Measurements from ENCODE around the gene TMEM123. TPM values are rescaled to one million over a fixed set of nuclear protein-coding genes. Genes with fewer than 3 reads are reported as not detected.

TMEM123 gene
- total and polyA plus RNA-seq, 10 of the 15 experiments (the other 5 are each of a cell fraction or from before 2014, with no cell fraction given): 35.1 to 667 (median 123) TPM

GRCh38 chr11:102497061-102497460 lies 44.5 kb upstream of the TMEM123 start:
- H3K9ac ChIP-seq (ENCODE audit: control insufficient read depth, insufficient read depth, low read length): no peak overlapping the region
- no peak overlapping the region for H2AFZ ChIP-seq (ENCODE audit: control insufficient read depth, low read depth, low read length)
- intact Hi-C loops (cut with micrococcal nuclease; ENCODE audit: unreplicated experiment): no loop called here
- no TSS peak for BruUV-seq (replicated peaks)
- H3K9me3 ChIP-seq (replicated peaks; ENCODE audit: control insufficient read depth, insufficient read depth, low read length): no peaks in the 10 kb centered on the region
- H3K79me2 ChIP-seq (ENCODE audit: control insufficient read depth, insufficient read depth, low read length): no peaks in the 10 kb centered on the region
- H3K4me3 ChIP-seq: no peak overlapping the region
- H3K4me2 ChIP-seq (ENCODE audit: control insufficient read depth, insufficient read depth): no peak overlapping the region
- peaks cover 14% of the 10 kb centered on the region for H3K4me1 ChIP-seq (ENCODE audit: control insufficient read depth, insufficient read depth, low read length)
- FAIRE-seq (no peak), DNase-seq (ENCODE audit: low read depth, low spot score) (no peak), ATAC-seq (no peak)
- no peak overlapping the region for H3K27ac ChIP-seq (ENCODE audit: control insufficient read depth, insufficient read depth)
- CTCF ChIA-PET: interaction anchor here (1.1 to 1.8 kb wide), 13 partner anchors 21 to 203 kb away, joined by 3 to 86 read pairs (median 11); no protein-coding TSS in a partner anchor
- H3K27me3 ChIP-seq (replicated peaks in 1 of 2; ENCODE audit: control insufficient read depth in 2 of 2, insufficient read depth in 2 of 2, low read length in 1 of 2): 0 out of 4 replicates have a peak, but pooled peaks cover 0 to 3% of the 10 kb centered on the region in 2 experiments
- RAD21 ChIA-PET (ENCODE audit: unreplicated experiment): interaction anchor here (1.0 to 1.8 kb wide), 8 partner anchors 11 to 209 kb away, joined by 4 to 78 read pairs (median 14); no protein-coding TSS in a partner anchor
- SMC1A ChIA-PET (ENCODE audit: uncharacterized antibody, unreplicated experiment): interaction anchor here (0.8 to 1.8 kb wide), 11 partner anchors 21 to 184 kb away, joined by 3 to 79 read pairs (median 9); no protein-coding TSS in a partner anchor
- WGBS (ENCODE audit: insufficient coverage, insufficient replicate concordance, low lambda C conversion rate, missing lambda C conversion rate): 75% methylated on average over 4 of the region's 4 CpGs
- H4K20me1 ChIP-seq (ENCODE audit: control insufficient read depth, insufficient read depth): no peaks in the 10 kb centered on the region
- no peak for TF ChIP-seq CBFB (IDR thresholded peaks at IDR 0.05; ENCODE audit: low read depth)
- no peak for TF ChIP-seq BCLAF1 (IDR thresholded peaks at IDR 0.05)
- no peak for TF ChIP-seq SREBF2 (IDR thresholded peaks at IDR 0.05; ENCODE audit: low read length)
- no peak for TF ChIP-seq ZZZ3 (IDR thresholded peaks at IDR 0.05; ENCODE audit: control insufficient read depth, insufficient read length, low read depth)
- TF ChIP-seq ATF2 (IDR thresholded peaks at IDR 0.05; ENCODE audit: low read length): no peak
- TF ChIP-seq RAD21 (IDR thresholded peaks at IDR 0.05; ENCODE audit: insufficient read depth, low read depth, low read length): no peak
- no peak for TF ChIP-seq SUZ12 (IDR thresholded peaks at IDR 0.05; ENCODE audit: unreplicated experiment)
- no peak for TF ChIP-seq DPF2 (IDR thresholded peaks at IDR 0.05)
- TF ChIP-seq GABPA (IDR thresholded peaks at IDR 0.05; ENCODE audit: low read depth): no peak
- TF ChIP-seq CEBPB (IDR thresholded peaks at IDR 0.05; ENCODE audit: borderline replicate concordance in 1 of 2, low read depth in 2 of 2, low read length in 2 of 2): no peak
- no peak for TF ChIP-seq ZBTB11 (CRISPR knock-in tag; IDR thresholded peaks at IDR 0.05)
- no peak for TF ChIP-seq WRNIP1 (IDR thresholded peaks at IDR 0.05; ENCODE audit: borderline replicate concordance, low read depth, low read length)
- TF ChIP-seq KLF5 (IDR thresholded peaks at IDR 0.05; ENCODE audit: partially characterized antibody): no peak
- TF ChIP-seq PML (IDR thresholded peaks at IDR 0.05; ENCODE audit: low read length): no peak
- no peaks in the 10 kb centered on the region for H3K36me3 ChIP-seq (ENCODE audit: control insufficient read depth in 2 of 2, insufficient read depth in 2 of 2, low read length in 1 of 2)
- POLR2A ChIA-PET: no interaction called here
- in situ Hi-C loops (cut with MboI): loop anchor here (25.0 kb wide), 1 partner anchor 110 kb away; no protein-coding TSS in a partner anchor

Measured in GM12878 (cell line).